ENCODE measurements around the gene IL23A. TPM values are rescaled to one million over a fixed set of nuclear protein-coding genes. Genes with fewer than 3 reads are reported as not detected.

IL23A gene
- total and polyA plus RNA-seq, 2 donors: 11.6 to 14.4 TPM

DNA sequence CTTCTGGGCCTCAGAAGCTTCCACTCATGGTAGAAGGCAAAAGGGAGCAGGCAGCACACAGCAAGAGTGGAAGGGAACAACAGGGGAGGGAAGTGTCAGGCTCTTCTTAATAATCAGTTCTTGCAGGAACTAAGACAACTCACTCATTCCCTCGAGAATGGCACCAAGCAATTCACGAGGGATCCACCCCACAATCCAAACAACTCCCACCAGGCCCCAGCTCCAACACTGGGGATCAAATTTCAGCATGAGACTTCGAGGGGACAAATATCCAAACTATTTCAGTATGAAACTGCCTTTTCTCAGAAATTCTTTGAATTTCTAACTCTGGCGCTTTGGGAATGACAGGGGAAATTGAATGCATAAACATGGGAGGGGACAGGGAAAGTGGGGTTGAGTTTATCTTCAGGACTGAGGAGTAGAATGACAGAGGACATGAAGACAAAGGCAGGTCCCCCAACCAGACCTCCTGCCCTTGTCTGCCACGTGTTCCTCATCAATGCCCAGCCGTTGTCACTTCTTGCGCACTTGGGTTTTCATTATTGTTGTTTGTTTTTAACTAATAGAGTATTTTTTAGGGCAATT, 48.6 kb downstream of the IL23A start:
- H3K36me3 ChIP-seq (ENCODE audit: control insufficient read depth in 2 of 2, insufficient read depth in 2 of 2, low read length in 1 of 2): no peaks in the 10 kb centered on the region
- H3K9me3 ChIP-seq (ENCODE audit: control insufficient read depth in 2 of 2, insufficient read depth in 1 of 2, low read length in 1 of 2): no peaks in the 10 kb centered on the region
- 84% methylated on average over 7 of the region's 7 CpGs for WGBS
- no peaks in the 10 kb centered on the region for H3K27me3 ChIP-seq (ENCODE audit: control insufficient read depth in 2 of 2, insufficient read depth in 1 of 2, low read length in 1 of 2)
- H3K4me3 ChIP-seq (ENCODE audit: low read length in 2 of 2): no peak overlapping the region
- no peak for DNase-seq (ENCODE audit: low read depth in 6 of 9, low spot score in 9 of 9)
- no peaks in the 10 kb centered on the region for H3K4me1 ChIP-seq (ENCODE audit: control insufficient read depth in 2 of 2, insufficient read depth in 2 of 2, low read length in 2 of 2)
- no peak overlapping the region for H3K27ac ChIP-seq (ENCODE audit: low read depth in 1 of 2, low read length in 1 of 2)

- 95% methylated on average over 5 of the region's 5 CpGs for WGBS
- H3K4me3 ChIP-seq (ENCODE audit: low read length in 2 of 2): no peak overlapping the region
- H3K4me1 ChIP-seq (ENCODE audit: control insufficient read depth in 2 of 2, insufficient read depth in 2 of 2, low read length in 2 of 2): no peaks in the 10 kb centered on the region
- H3K9me3 ChIP-seq (ENCODE audit: control insufficient read depth in 2 of 2, insufficient read depth in 1 of 2, low read length in 1 of 2): no peaks in the 10 kb centered on the region
- no peak overlapping the region for H3K27ac ChIP-seq (ENCODE audit: low read depth in 1 of 2, low read length in 1 of 2)
- no peaks in the 10 kb centered on the region for H3K36me3 ChIP-seq (ENCODE audit: control insufficient read depth in 2 of 2, insufficient read depth in 2 of 2, low read length in 1 of 2)
- H3K27me3 ChIP-seq (ENCODE audit: control insufficient read depth in 2 of 2, insufficient read depth in 1 of 2, low read length in 1 of 2): no peaks in the 10 kb centered on the region
- DNase-seq (ENCODE audit: low read depth in 6 of 9, low spot score in 9 of 9): no peak
Observed at GRCh38 chr12:56389412-56389811, 50.7 kb downstream of the IL23A start.

Other genes with a start within 250 kb of the IL23A start
- gene PA2G4, start 234.3 kb upstream of the IL23A start, total RNA-seq: 170 TPM
- 67.9 TPM for gene PA2G4, start 234.3 kb upstream of the IL23A start, polyA plus RNA-seq
- gene RPL41, start 222.3 kb upstream of the IL23A start, total RNA-seq: 9,819 TPM
- gene RPL41, start 222.3 kb upstream of the IL23A start, polyA plus RNA-seq: 5,569 TPM
- gene ZC3H10, start 220.6 kb upstream of the IL23A start, total RNA-seq: 4.3 TPM
- gene ZC3H10, start 220.6 kb upstream of the IL23A start, polyA plus RNA-seq: 3.1 TPM
- gene ESYT1, start 210.6 kb upstream of the IL23A start, total RNA-seq: 63.4 TPM
- 39.2 TPM for gene ESYT1, start 210.6 kb upstream of the IL23A start, polyA plus RNA-seq
- 101 TPM for gene MYL6B, start 186.3 kb upstream of the IL23A start, total RNA-seq
- 60.9 TPM for gene MYL6B, start 186.3 kb upstream of the IL23A start, polyA plus RNA-seq
- 2,051 TPM for gene MYL6, start 180.5 kb upstream of the IL23A start, total RNA-seq
- gene MYL6, start 180.5 kb upstream of the IL23A start, polyA plus RNA-seq: 2,137 TPM
- 20.3 TPM for gene SMARCC2, start 149.4 kb upstream of the IL23A start, total RNA-seq
- gene SMARCC2, start 149.4 kb upstream of the IL23A start, polyA plus RNA-seq: 25.9 TPM
- 26.8 TPM for gene RNF41, start 117.0 kb upstream of the IL23A start, total RNA-seq
- 18.3 TPM for gene RNF41, start 117.0 kb upstream of the IL23A start, polyA plus RNA-seq
- gene NABP2, start 114.5 kb upstream of the IL23A start, total RNA-seq: 21.6 TPM
- 16.0 TPM for gene NABP2, start 114.5 kb upstream of the IL23A start, polyA plus RNA-seq
- gene SLC39A5, start 108.8 kb upstream of the IL23A start, total RNA-seq: 0.24 TPM
- 0.30 TPM for gene SLC39A5, start 108.8 kb upstream of the IL23A start, polyA plus RNA-seq
- gene ANKRD52, start 80.5 kb upstream of the IL23A start, total RNA-seq: 2.9 TPM
- 7.9 TPM for gene ANKRD52, start 80.5 kb upstream of the IL23A start, polyA plus RNA-seq
- gene COQ10A, start 71.9 kb upstream of the IL23A start, total RNA-seq: 9.4 TPM
- 24.9 TPM for gene COQ10A, start 71.9 kb upstream of the IL23A start, polyA plus RNA-seq
- gene CS, start 38.6 kb upstream of the IL23A start, total RNA-seq: 46.3 TPM
- 53.6 TPM for gene CS, start 38.6 kb upstream of the IL23A start, polyA plus RNA-seq
- 92.4 TPM for gene CNPY2, start 22.9 kb upstream of the IL23A start, total RNA-seq
- 83.1 TPM for gene CNPY2, start 22.9 kb upstream of the IL23A start, polyA plus RNA-seq
- gene PAN2, start 4.9 kb upstream of the IL23A start, total RNA-seq: 36.3 TPM
- gene PAN2, start 4.9 kb upstream of the IL23A start, polyA plus RNA-seq: 71.4 TPM
- gene STAT2, start 21.2 kb downstream of the IL23A start, total RNA-seq: 73.3 TPM
- 102 TPM for gene STAT2, start 21.2 kb downstream of the IL23A start, polyA plus RNA-seq
- gene APOF, start 24.0 kb downstream of the IL23A start, total RNA-seq: not detected
- gene APOF, start 24.0 kb downstream of the IL23A start, polyA plus RNA-seq: not detected
- gene TIMELESS, start 110.5 kb downstream of the IL23A start, total RNA-seq: 15.8 TPM
- gene TIMELESS, start 110.5 kb downstream of the IL23A start, polyA plus RNA-seq: 8.4 TPM
- gene MIP, start 115.8 kb downstream of the IL23A start, total RNA-seq: 0.09 TPM
- gene MIP, start 115.8 kb downstream of the IL23A start, polyA plus RNA-seq: 0.02 TPM
- 1.2 TPM for gene SPRYD4, start 129.7 kb downstream of the IL23A start, total RNA-seq
- gene SPRYD4, start 129.7 kb downstream of the IL23A start, polyA plus RNA-seq: 1.8 TPM
- 1.0 TPM for gene GLS2, start 149.3 kb downstream of the IL23A start, total RNA-seq
- 2.6 TPM for gene GLS2, start 149.3 kb downstream of the IL23A start, polyA plus RNA-seq
- gene RBMS2, start 182.9 kb downstream of the IL23A start, total RNA-seq: 3.2 TPM
- gene RBMS2, start 182.9 kb downstream of the IL23A start, polyA plus RNA-seq: 4.9 TPM